ENCODE results near the gene DQX1.

DQX1 gene

DNA sequence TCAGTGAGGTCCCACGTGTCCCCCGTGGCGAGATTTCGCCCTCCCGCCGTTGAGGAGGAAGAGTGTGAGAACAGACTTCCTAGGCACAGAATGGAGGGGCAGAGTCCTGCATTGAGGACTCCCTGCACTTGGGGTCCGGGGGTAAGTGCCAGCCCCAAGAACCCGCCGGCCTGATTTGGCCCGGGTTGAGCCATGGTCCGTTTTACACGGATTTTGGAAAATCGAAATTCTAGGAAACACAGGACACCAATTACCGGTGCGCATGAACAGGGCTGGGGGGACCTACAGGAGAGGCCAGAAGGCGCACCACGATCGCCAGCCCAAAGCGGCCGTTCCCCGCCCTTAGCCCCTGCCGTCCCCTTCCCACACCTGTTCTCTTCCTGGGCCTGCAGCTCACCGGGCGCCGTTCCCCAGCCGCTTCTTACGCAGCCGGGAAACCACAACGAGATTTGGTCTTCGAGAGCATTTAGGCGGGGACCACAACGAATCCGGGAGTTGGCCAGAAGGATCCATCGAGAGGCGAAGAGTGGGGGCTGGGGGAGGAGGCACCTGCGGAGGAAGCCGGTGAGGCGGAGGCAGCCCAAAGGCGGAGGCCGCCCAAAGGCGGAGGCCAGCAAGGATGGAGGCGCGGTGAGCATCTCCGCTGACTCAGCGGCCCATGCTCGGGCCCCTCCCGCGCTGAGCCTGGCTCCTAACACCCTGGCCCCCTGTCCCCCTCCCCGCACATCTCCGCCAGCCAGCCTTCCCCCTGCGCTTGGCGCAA, 12.2 kb downstream of the DQX1 start:
- FAIRE-seq, result no peak
- TF ChIP-seq, protein P1, sequence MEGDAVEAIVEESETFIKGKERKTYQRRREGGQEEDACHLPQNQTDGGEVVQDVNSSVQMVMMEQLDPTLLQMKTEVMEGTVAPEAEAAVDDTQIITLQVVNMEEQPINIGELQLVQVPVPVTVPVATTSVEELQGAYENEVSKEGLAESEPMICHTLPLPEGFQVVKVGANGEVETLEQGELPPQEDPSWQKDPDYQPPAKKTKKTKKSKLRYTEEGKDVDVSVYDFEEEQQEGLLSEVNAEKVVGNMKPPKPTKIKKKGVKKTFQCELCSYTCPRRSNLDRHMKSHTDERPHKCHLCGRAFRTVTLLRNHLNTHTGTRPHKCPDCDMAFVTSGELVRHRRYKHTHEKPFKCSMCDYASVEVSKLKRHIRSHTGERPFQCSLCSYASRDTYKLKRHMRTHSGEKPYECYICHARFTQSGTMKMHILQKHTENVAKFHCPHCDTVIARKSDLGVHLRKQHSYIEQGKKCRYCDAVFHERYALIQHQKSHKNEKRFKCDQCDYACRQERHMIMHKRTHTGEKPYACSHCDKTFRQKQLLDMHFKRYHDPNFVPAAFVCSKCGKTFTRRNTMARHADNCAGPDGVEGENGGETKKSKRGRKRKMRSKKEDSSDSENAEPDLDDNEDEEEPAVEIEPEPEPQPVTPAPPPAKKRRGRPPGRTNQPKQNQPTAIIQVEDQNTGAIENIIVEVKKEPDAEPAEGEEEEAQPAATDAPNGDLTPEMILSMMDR (IDR thresholded peaks at IDR 0.05; ENCODE audit: insufficient read depth, missing control alignments), result no peak
- DNase-seq (ENCODE audit: insufficient read length, low spot score), result no peak

DNA sequence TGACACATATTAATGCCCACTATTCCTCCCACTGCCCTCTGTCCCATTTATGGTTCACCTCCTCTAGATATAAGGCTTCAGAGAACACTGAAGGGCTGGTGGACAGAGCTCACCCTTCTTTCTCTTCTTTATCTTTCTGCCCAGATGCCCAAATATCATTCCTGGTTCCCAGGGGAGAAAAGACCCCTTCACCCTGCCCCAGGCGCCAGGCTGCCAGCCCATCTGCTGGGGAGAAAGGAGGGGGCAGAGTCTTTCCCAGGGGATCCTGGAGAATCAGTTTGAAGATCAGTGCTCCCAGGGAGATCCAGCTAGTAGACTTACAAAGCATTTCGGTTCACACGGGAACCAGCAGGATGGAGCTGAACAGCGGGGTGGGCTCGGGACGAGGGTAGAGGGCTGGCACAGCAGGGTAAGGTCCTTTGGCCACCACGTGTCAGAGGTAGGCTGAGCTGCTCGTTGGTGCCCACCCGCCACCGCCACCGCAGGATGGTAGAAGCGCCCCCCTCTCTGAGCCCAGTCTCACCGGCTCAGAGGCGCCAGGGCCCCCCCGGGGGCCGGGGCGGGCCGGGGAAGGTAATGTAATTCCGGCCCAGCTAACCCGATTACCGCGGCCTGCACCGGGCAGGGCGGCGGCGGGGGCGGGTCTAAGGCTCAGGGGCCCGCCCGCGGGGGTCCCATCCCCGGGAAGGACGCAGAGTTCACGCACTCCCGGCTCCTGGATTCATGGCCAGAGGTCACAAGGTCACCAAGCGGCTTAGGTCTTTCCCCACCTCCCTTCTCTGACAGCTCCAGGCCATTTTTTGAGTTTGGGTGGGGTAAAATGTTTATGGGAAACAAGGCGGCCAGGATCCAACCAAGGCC, 13.1 kb downstream of the DQX1 start:
- TF ChIP-seq, protein P1 (IDR thresholded peaks at IDR 0.05; ENCODE audit: insufficient read depth, missing control alignments), result no peak
- FAIRE-seq, result no peak
- DNase-seq (ENCODE audit: insufficient read length, low spot score), result peak; percentile 83

DNA sequence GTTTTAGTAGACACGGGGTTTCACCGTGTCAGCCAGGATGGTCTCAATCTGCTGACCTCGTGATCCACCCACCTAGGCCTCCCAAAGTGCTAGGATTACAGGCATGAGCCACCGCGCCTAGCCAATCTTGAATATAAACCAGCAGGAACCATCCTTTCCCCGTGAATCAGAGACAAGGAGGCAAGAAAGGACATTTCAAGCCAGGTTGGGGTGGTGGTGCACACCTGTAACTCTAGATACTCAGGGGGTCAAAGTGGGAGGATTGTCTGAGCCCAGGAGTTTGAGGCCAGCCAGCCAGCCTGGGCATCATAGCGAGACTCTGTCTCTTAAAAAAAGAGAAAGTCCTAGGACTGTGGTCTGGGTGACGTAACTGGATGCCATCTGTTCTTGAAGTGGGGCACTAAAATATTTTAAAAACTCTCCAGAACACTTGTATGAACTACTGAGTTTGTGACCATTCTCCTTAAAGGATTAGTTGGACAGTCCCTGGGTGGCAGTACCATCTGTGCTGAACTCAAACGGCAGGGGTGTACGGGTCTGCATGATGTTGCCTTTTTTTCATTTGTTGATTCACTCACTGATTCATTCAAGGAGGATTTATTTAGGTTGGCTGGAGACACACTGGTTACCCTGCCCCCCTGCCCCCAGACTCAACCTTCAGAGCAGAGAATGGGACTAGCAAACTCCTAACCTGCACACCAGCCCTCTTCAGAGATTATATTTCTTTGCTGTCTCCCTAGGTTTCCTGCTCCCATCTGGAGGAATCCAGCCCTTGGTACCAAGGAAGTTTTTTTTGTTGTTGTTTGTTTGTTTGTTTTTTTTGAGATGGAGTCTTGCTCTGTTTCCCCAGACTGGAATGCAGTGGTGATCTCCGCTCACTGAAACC, 14.7 kb downstream of the DQX1 start:
- TF ChIP-seq, protein P1 (IDR thresholded peaks at IDR 0.05; ENCODE audit: insufficient read depth, missing control alignments), result no peak
- DNase-seq (ENCODE audit: insufficient read length, low spot score), result no peak
- FAIRE-seq, result no peak

DNA sequence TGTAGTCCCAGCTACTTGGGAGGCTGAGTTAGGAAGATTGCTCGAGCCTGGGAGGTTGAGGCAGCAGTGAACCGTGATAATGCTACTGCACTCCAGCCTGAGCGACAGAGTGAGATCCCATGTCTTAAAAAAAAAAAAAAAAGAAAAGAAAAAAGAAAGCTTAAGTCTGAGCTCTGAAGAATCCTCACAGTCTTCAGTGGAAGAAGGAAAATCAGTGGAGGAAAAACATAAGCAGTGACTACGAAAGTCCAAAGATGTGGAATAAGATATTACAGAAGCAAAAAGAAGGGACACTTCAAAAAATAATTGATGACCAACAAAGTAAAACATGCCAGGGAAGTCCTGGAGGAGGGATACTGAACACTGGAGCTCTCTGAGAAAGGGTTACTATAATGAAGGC, 15.8 kb downstream of the DQX1 start:
- no peak for DNase-seq (ENCODE audit: insufficient read length, low spot score)
- FAIRE-seq, result no peak
- TF ChIP-seq, protein P1 (IDR thresholded peaks at IDR 0.05; ENCODE audit: insufficient read depth, missing control alignments), result no peak

DNA sequence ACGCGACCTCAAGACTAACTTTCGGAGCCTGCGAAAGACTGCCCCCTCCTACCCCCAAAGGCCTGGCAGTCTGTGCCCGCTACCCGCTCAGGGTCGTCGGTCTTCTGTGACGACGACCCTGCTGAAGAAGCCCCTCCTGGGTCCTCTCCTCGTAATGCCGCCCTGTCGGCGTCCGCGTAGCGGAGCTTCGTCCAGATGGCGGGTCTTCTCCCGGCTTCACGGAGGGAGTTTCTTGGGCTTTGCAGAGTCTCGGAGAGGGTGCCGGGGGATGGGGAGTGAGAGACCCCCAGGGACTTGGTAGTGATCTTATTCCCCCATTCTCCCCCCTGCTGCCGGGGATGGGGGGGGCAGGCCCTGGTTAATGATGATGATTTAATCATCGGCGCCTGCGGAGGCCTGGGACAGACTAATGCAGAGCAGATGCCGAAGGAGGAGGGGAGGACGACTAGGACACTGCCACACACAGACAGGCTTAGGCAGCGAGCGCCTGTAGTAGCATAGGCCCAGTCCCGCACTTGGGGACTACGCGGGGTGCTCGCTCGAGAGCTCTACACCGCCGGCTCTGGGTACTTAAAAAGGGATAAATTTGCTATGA, 18.0 kb downstream of the DQX1 start:
- no peak for DNase-seq (ENCODE audit: insufficient read length, low spot score)
- FAIRE-seq, result no peak
- TF ChIP-seq, protein P1 (IDR thresholded peaks at IDR 0.05; ENCODE audit: insufficient read depth, missing control alignments), result no peak

DNA sequence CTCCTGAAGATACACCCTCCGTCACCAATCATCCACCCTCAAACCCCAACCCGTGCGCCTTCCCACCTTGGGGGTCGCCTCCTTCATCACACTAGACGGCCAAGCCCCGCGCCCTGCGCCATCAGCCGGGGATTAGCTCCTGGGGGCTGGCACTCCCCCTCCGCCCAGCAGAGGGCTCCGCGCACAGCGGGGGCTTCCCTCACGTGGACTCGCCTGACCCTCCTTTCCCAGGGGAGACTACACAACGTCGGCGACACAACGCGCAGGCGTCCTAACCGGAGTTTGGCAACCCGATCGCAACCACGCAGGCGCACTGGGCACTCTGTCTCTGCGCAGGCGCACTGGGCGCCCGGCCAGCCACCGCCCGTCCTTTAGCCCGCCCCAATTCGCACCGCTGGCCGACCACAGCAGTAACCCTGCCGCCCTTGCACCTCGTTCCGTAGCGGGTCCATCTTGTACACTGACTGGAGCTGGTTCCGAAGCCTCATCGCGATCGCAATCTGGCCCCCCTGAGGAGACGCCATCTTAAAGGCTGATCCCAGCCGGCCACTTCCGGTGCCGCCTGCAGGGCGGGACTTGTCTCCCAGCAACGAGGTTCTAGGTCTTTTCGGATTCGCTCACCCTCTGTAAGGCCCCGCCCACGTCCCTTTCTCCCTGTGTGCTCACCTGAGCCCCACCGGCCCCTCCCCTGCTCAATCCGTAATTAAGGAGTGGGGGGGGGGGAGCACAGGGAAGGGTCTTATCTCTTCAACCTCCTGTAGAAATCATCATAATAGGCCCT, 18.7 kb downstream of the DQX1 start, which contains the start of gene PCGF1:
Gene PCGF1 (minus strand): TSS at position 551 of the 781 bp plus-strand sequence. CDS start 27 bp downstream, at position 524.
- FAIRE-seq (no peak), DNase-seq (ENCODE audit: insufficient read length, low spot score) (peak; percentile 93)
- TF ChIP-seq, protein P1 (IDR thresholded peaks at IDR 0.05; ENCODE audit: insufficient read depth, missing control alignments), result peak; percentile 58
